ENCODE measurements around the gene VTCN1.
A peak's percentile ranks its signal among the peaks of the same experiment; 100 is the strongest.

- TF ChIP-seq POLR2A (IDR thresholded peaks at IDR 0.05) = peak in 1 of 2 donors; percentile 73
- peak; percentile 38 to 82 (median 70) for TF ChIP-seq CTCF (IDR thresholded peaks at IDR 0.05)
Measured at GRCh38 chr1:117121589-117122329, 89.0 kb downstream of the VTCN1 start, which contains the start of gene TRIM45.
